ENCODE results near the gene SLC22A1. TPM values are rescaled to one million over a fixed set of nuclear protein-coding genes. Genes with fewer than 3 reads are reported as not detected.
A peak's percentile ranks its signal among the peaks of the same experiment; 100 is the strongest.
"Not testable (repeated sequence)": the region's sequence is repeated elsewhere in the genome, so short reads cannot be mapped to it uniquely, and the experiment has no call there.

SLC22A1 gene
- polyA plus RNA-seq, 4 donors: 0.10 to 0.53 (median 0.21) TPM

DNA sequence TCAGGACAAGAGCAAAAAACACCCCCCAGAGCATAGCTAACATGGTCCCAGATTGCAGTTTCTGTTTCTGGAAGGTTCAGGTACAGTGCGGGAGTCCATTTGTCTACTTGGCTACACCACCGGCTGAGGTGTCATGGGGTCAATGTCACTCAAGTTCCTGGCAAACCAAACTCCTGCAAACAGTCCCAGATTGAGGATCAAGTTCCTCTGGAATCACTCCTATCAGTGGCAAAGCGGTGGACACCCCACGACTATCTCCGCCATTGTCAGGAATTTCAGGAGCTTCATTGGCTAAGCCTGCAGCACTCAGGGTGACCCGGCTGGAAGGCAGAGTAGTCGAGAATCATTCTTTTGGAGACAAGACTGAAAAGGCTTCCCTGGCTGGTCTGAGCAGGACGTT lies 41.8 kb downstream of the SLC22A1 start:
- no peak for DNase-seq (ENCODE audit: low read depth in 4 of 4, low spot score in 3 of 4)

DNA sequence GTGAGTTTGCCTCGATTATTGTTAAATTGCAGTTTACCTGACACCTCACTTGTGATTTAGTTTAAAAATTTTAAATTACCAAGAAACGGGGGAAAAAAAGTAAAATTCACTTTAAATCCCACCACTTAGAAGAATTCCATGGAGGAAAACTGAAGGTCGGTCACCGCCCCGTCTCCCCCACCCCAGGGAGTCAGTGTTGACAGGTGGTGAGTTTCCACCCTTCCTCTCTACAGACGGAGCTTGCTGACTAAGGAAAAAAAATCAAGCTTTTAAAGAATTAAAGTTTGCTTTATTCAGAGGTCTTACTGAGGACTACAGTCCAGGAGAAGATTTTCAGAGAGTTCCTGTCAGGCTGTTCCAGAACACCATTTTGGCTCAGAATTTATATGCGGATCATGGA lies 42.3 kb downstream of the SLC22A1 start:
- DNase-seq (ENCODE audit: low read depth in 4 of 4, low spot score in 3 of 4): no peak

DNA sequence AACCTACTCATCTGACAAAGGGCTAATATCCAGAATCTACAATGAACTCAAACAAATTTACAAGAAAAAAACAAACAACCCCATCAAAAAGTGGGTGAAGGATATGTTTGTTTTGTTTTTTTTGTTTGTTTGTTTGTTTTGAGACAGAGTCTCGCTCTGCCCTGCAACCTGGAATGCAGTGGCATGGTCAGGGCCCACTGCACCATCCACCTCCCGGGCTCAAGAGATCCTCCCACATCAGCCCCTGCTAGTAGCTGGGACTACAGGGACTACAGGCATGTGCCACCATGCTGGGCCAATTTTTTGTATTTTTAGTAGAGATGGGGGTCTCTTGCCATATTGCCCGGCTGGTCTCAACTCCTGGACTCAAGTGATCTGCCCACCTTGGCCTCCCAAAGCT lies 44.3 kb downstream of the SLC22A1 start:
- DNase-seq (ENCODE audit: low read depth in 4 of 4, low spot score in 3 of 4): not testable (repeated sequence)

DNA sequence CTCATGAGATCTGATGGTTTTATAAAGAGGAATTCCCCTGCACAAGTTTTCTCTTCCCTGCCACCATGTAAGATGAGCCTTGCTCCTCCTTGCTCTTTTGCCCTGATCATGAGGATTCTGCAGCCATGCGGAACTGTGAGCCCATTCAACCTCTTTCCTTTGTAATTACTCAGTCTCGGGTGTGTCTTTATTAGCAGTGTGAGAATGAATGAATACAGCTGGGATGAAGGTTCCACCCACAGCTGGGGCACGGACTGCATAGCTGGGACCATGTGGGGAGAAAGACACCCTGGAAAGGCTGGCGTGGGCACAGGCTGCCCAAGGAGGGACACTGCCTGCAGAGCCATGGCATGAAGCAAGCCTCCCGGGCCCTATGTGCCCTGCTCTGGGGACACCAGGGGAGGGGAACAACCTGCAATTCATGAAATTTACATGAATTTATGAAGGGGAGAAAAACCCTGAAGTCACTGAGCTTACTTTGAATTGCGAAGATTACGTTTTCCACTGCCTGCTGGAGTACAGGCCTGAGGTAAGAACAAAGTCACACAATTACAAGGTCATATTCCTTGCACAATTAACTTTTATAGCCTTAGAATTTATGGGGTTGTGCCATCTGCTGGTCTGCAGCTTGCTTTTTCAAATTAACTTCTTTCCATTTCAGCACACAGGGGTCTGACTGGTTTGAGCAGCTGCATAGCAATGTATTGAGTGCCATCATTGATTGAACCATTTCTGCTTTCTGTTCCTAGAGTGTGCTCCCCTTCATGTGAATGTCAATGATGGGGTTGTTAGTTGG lies 46.2 kb downstream of the SLC22A1 start:
- DNase-seq (ENCODE audit: low read depth in 4 of 4, low spot score in 3 of 4): peak in 1 of 4 donors; percentile 25

DNA sequence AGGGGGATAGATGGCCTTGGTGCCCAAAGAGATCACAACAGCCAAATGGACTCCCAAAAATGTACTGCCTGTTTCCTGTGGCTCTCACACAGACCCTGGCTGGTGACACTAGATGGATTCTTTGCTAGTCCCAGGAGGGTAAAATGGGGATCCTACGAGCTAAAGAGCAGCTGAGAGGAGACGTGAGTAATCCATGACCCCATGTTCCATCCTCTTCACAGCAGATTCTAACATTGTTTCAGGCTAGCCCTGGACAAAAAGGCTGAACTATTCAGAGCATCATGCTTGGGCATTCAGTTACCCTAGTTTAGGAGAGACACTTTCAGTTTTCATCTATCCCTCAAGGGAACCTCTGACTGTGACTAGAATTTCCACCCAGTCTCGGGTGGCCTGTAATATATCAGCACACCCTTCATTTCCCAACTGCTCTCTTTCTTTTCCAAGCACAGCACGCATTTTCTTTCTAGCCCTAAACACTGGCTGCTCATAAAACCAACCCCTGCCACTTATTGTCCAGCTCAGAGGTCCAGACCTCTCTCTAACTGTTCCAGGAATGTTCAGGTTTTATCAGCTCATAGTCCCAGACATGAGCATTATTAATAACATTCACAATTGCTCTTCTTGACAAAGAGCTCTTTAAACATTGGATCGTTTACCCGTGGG lies 48.5 kb downstream of the SLC22A1 start:
- no peak for DNase-seq (ENCODE audit: low read depth in 4 of 4, low spot score in 3 of 4)

DNA sequence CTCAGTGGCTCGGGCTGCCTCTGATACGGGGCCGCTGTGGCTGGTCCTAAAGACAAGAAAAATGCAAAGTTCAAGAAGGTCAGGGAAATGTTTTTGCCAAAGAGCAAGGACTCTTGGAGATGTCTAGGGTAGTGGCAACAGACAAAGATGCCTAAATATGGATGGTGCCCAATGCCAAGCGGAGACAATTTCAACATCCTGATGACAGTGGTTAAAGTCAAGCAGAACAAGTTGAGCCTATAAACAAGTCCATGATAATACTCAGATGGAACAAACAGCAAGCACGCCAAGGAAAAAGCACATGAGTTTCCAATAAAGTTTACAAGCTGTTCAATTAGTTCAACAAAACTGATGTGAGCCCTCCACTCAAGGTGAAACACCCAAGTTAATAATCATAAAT lies 51.1 kb downstream of the SLC22A1 start:
- no peak for DNase-seq (ENCODE audit: low read depth in 4 of 4, low spot score in 3 of 4)

DNA sequence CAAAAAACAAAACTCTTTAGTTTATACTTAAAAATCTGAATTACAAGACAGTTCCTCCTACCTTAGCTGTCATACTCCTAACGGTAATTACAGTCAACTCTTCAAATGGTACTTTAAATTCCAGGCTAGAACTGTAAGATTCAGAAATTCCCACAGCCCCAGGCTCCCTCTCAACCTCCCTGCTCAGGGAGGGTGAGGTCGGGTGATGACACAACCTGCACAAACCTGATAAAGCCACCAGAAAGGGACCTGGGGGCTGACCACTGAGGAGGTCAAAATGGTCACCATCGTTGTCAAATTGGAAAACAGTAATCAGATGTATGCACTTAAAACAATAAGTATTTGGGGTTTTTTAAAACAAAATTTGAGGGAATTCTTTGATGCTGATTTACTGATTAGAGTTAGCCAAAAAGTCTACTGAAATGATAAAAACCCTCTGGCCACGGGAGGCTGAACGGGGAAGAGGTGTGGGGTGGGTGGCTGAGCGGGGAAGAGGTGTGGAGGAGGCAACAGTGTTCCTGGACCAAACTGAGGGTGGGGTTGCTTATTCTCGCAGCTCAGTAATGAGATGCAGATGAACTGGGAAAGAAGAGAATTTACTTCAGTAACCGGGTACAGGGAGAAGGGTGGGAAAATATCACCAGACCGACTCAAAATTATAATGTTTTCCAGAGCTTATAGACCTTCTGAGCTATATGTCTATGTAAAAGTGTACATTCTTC lies 52.4 kb downstream of the SLC22A1 start:
- DNase-seq (ENCODE audit: low read depth in 4 of 4, low spot score in 3 of 4): no peak

DNA sequence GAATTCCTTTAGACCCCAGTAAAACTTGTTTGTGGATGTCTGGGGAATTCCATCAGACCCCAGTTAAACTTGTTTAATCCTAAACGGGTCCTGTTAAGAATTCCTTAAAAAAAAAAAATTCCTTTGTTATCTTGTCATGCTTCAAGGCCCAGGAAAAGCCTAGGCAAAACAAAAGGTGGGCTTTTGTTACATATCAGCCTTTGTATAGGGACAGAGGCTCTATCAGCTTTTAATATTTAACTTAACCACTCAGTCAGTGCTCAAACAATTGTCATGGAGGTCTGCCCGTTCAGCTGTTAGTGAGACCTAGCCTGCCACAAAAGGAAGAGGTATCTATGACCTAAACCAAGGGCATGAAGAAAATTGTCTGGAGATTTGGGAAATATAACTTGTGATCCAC lies 53.1 kb downstream of the SLC22A1 start:
- no peak for DNase-seq (ENCODE audit: low read depth in 4 of 4, low spot score in 3 of 4)

DNA sequence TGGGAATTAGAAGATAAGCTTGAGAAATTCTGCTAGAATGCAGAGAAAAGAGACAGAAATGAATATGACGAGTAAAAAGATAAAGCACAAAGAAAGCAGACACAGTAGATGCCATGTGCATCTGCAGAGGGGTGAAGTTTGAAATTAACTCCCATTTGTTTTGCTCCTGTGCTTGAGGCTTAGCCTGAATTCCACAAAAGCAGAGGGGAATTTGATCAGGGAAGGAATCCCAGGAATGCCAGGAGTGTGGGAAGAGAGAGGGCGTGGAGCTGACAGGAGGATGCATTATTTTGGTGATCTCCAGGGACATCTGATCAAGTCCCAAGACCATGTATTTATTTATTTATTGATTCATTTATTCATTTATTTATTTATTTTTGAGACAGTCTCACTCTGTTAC lies 55.6 kb downstream of the SLC22A1 start:
- DNase-seq (ENCODE audit: low read depth in 4 of 4, low spot score in 3 of 4): no peak

DNA sequence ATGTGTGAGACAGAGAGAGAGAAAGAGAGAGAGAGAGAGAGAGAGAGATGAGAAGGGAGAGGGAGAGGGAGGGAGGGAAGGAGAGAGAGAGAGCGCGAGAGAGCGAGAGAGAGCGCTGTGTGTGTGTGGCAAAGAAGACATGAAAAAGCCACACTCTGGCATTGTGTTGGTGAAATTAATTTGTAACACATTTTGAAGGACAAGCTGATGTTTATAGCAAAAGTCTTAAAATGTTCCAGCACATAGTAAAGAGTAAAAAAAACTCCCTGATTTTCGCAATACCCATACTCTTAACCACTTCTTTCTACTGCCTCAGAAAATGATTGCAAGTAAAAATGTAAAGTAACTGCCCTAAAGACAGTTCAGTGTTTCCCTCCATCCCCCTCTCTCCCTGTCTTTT lies 56.7 kb downstream of the SLC22A1 start:
- DNase-seq (ENCODE audit: low read depth in 4 of 4, low spot score in 3 of 4): no peak

DNA sequence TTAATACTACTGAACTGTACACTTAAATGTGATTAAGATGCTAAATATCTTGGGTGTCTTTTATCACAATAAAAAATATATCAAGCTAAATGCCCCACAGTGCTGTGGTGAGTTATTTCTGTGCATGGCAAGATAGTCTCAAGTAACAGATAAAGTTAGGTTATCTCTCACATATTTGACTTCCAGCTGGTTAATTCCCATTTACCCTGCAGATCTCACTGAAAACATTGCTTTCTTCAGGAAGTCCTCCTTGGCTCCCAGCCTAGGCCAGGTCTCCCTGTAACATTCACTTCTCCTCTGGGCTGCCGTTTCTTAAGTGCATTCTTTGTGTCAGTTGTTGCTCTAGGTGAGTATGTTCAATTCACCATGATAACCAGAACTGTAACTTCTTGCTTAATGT lies 59.1 kb downstream of the SLC22A1 start:
- DNase-seq (ENCODE audit: low read depth in 4 of 4, low spot score in 3 of 4): no peak

DNA sequence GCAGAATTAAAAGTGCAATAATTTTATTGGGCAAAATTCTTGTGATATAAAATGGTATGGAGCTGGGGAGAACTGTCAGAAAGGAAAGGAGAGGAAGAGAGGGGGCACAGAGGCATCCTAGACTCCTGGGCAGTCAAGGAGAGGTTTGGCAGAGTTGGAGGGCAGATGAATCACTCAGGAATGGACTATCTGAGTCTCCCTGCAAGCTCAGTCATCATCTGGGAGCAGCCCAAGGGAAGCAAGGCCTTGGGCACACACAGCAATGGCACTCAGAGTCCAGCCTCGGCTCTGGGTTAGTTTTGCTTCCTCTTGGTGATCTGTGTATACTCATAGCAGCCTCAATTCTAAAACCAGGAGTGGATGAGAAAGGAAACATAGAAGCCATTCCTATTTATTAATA lies 67.2 kb downstream of the SLC22A1 start:
- no peak for DNase-seq (ENCODE audit: low read depth in 4 of 4, low spot score in 3 of 4)

DNA sequence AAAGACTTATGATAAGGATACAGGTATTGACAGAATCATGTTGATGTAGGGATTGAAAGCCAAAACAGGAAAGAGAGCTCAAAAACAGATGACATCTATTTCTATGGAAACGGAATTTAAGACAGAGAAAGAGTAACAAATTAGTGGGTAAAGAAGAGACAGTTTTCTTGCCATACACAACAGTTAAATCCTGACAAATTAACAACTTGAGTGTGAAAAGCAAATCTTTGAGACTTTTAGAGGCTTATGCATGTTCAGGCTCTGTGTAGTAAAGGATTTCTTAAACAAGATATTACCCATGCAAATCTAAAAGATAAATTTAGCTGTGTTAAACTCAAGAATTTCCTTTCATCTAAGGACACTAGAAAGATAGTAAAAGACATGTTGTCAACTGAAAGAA lies 68.5 kb downstream of the SLC22A1 start:
- DNase-seq (ENCODE audit: low read depth in 4 of 4, low spot score in 3 of 4): no peak

DNA sequence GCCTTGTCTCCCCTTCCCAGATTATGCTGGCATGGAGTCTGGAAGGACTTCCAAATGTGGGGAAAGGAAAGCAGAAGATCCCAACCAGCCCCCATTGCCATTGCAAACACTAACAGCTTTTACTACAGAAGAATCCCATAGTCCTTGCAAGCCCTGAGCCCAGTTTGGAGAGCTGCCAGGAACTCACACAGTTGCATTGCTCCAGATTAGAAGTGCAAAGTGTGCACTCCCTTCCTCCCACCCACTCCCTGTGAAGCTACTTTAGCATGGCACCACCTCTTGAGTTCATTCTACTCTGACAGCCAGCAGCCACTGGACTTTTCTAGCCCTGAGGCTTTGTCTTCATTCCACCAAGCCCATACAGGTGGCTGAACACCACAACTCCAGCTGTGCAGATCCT lies 69.4 kb downstream of the SLC22A1 start:
- DNase-seq (ENCODE audit: low read depth in 4 of 4, low spot score in 3 of 4): no peak

DNA sequence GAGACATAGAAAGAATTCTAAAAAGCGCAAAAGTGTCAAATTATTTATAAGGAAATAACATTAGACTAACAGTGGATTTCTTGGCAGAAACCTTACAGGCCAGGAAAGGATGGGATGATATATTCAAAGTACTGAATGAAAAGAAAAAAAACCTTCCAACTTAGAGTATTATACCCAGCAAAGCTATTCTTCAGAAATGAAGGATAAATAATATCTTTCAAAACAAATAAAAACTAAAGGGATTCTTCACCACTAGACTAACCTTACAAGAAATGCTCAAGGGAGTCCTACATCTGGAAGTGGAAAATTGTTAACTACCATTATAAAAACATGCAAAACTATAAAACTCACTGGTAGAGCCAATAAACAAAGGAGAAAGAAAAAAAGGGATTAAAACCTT lies 71.2 kb downstream of the SLC22A1 start:
- DNase-seq (ENCODE audit: low read depth in 4 of 4, low spot score in 3 of 4): no peak

DNA sequence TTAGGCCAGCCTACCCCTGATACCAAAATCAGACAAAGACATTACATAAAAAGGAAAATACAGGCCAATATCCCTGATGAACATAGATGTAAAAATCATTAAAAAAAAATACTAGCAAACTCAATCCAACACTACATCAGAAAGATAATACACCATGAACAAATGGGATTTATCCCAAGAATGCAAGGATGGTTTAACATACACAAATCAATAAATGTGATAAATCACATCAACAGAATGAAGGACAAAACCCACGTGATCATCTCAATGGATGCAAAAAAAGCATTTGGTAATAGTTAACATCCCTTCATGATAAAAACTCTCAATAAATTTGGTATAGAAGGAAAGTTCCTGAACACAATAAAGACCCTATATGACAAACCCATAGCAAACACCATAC lies 73.2 kb downstream of the SLC22A1 start:
- no peak for DNase-seq (ENCODE audit: low read depth in 4 of 4, low spot score in 3 of 4)

DNA sequence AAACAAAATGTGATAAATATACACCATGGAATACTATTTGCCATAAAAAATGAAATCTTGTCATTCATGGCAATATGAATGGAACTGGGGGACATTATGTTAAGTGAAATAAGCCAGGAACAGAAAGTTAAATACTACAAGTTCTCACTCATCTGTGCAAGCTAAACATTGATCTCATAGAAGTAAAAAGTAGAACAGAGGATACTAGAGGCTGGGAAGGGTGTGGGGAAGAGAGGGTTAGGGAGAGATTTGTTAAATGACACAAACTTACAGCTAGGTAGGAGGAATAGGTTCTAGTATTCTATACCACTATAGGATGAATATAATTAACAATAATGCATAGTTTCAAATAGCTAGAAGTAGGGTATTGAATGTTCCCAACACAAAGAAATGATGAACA lies 76.0 kb downstream of the SLC22A1 start:
- no peak for DNase-seq (ENCODE audit: low read depth in 4 of 4, low spot score in 3 of 4)

DNA sequence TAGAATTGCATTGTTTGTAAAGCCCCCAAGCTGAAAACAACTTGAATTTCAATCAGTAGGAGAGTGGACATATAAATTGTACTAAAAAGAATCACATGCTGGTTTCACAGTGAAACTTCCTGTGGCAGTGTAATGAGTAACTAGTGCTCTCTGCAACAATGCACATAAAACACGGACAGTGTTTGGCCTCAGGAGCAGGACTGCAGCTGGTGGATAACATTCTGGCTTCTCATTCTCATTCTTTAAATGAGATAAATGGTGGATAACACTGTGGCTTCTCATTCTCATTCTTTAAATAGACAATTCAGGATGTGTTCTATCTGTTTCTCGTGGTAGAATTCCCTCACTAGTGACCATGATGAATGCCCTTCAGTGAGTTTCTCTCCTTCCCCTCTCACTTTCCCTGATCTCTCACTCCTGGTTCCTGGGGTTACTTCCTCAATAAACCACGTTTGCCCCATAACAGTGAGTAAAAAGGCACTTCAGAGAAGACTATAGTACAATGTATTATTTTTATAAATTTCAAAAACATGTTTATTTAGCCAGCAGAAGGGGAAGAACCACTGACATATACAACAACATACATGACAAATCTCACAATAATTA lies 77.1 kb downstream of the SLC22A1 start:
- DNase-seq (ENCODE audit: low read depth in 4 of 4, low spot score in 3 of 4): peak; percentile 24 to 32 (median 26)

DNA sequence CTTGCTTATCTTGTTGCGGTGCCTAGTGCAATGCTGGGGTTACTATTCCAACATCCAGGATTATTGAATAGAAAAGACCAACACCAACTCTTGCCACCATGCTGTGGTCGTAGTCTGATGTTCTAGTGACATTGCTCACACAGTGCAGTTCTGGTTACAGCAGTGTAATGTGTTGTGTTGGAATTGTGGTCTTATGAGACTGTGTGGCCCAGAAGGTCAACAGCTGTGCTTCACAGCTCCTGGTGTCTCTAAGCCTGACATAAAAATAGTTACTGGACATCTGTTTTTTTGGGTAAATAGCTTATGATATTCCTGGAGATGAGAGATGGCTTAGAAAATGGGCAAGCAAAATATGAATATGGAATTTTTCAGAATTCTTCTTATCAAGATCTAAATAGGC lies 79.4 kb downstream of the SLC22A1 start:
- DNase-seq (ENCODE audit: low read depth in 4 of 4, low spot score in 3 of 4): no peak

DNA sequence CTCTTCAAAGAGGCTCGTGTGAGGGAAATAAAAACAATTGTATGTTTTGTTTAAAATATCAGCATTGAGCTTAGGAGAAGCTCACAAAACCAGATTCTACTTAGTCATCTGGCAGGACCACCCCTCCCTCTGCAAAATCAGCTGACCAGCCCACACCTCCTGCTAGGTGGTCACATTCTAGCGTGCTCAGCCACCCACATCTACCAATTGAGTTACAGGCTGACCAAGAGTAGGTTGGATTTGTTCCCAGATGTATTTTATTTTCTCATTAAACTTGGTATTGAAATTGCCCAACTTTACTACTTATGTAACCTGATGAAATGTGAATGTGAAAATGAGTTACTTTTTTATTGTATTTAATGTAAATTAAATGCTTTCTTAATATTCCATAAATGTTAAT lies 80.8 kb downstream of the SLC22A1 start:
- DNase-seq (ENCODE audit: low read depth in 4 of 4, low spot score in 3 of 4): no peak

DNA sequence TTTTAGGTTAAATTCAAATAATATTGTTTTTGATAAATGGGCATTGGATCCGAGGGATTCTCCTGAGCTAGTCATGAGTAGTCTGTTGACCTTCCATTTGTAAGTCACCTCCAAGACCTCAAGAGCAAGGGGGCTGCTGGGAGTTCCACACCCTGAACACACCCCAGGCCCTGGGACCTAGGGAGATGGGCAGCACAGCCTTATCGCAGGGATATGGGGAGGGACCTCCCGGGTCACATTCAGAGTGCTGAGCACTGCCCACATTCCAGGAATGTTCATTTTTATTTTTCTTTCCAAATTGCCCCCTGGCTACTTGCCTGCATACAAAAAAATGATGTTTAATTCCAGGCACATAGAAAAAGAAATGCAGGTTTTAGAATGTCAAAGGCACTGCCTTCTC lies 81.5 kb downstream of the SLC22A1 start:
- no peak for DNase-seq (ENCODE audit: low read depth in 4 of 4, low spot score in 3 of 4)

Data from left renal pelvis (tissue), 4 donors.